Endometrial microvascular endothelial cells (primary cell): ENCODE measurements around the gene HSDL2. TPM values are rescaled to one million over a fixed set of nuclear protein-coding genes. Genes with fewer than 3 reads are reported as not detected.
"Not testable (repeated sequence)": the region's sequence is repeated elsewhere in the genome, so short reads cannot be mapped to it uniquely, and the experiment has no call there.

ENCODE experiments used
- in situ Hi-C: cut with HindIII; loops from 2 replicates; pipeline ENCODE4 v1.10.0; 2017; ENCODE audit warnings: low sequenced_read_pairs, low pct_unique_long_range_greater_than_20kb; ENCODE audit errors: inconsistent ontology term
- total RNA-seq: library from RNA; depleted of rRNA; stranded (reverse); fragments of >200 nt; gene quantifications from one replicate; pipeline ENCODE4 v1.2.3, GENCODE V29; 2015; ENCODE audit errors: inconsistent ontology term

HSDL2 gene
- total RNA-seq, 1 donor from 2014 or later, result 42.6 TPM

DNA sequence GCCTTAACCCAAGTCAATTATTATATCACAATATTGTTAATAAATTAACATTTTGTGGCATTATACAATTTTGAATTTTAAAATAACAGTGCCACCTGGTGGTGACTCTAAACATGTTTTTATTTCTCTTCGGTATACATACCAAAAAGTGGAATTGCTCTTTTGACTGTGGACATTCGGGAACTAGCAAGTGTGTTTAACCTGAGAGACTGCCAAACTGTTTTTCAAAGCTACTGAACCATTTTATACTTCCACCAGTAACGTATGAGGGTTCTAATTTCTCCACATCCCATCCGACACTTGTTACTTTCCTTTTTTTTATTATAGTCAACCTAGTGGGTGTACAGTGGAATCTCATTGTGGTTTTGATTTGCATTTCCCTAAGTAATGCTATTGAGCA lies 18.3 kb upstream of the HSDL2 start:
- in situ Hi-C loops, result no loop called here

DNA sequence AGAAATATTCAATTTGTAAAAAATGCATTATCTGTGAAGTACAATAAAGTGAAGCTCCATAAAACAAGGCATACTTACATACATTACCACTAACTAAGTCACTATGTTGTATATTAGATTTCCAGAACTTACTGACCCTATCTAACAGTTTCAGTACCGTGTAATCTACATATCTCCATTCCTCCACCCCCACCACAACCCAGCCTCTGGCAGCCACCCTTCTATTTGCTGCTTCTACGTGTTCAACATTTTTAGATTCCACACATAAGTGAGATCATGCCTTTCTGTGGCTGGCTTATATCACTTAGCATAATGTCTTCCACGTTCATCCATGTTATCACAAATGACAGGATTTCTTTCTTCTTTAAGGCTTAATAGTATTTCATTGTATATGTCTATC lies 15.1 kb upstream of the HSDL2 start:
- in situ Hi-C loops, result no loop called here

GRCh38 chr9:112365257-112365656 lies 14.7 kb upstream of the HSDL2 start:
- in situ Hi-C loops, result not testable (repeated sequence)

DNA sequence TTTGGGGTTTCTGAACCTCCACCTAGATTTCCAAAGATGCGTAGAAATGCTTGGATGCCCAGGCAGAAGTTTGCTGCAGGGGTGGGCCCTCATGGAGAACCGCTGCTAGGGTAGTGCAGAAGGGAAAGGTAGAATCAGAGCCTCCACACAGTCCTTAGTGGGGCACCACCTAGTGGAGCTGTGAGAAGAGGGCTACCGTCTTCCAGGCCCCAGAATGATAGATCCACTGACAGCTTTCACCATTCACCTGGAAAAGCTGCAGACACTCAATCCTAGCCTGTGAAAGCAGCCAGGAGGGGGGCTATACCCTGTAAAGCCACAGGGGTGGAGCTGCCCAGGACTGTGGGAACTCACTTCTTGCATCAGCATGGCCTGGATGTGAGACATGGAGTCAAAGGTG lies 13.3 kb upstream of the HSDL2 start:
- in situ Hi-C loops, result no loop called here

GRCh38 chr9:112367465-112367864 lies 12.4 kb upstream of the HSDL2 start:
- in situ Hi-C loops, result no loop called here

DNA sequence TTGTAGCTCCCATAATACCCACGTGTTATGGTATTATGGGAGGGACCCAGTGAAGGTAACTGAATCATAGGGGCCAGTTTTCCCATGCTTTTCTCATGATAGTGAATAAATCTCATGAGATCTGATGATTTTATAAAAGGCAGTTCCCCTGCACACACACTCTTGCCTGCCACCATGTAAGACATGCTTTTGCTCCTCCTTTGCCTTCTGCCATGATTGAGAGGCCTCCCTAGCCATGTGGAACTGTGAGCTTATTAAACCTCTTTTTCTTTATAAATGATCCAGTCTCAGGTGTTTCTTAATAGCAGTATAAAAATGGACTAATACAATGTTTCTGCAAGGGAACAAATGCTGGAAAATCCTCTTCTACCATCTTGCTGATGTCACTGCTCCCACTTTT lies 10.1 kb upstream of the HSDL2 start:
- in situ Hi-C loops, result no loop called here

DNA sequence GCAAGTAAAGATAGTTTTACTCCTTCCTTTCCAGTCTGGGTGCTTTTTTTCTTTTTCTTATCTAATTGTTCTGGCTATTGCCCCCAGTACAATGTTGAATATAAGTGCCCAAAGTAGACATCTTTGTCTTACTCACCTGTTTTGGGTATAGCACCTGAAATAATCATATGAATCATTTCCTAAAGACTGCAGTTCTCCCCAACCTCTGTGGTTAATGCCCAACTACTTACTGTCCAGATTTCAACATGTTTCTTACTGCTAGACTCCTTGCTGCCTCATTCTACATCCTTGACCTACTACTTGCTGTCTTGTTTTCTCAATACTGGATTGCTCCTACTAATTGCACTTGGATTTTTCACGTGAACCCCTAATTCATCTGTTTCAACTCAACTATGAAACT lies 8.8 kb upstream of the HSDL2 start:
- in situ Hi-C loops, result no loop called here

DNA sequence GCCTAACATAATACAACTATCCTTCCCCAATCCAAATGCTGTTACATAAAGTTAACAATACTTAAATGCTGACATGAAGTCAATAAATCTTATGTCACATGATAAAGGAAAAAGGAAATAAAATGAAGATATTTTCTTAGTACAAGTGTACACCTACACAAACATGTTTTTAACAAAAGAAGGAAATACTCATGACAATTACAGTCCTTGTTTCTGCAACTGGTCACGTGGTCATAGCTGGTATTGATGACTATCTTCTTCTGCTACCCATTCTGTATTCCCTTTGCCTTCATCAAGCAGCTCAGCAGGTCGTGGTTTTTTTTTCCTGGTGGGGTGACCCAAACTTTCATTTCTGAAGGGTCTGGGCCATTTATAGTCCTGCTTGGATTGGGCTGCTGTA lies 6.2 kb upstream of the HSDL2 start:
- in situ Hi-C loops, result not testable (repeated sequence)

GRCh38 chr9:112374232-112374631 lies 5.7 kb upstream of the HSDL2 start:
- in situ Hi-C loops, result not testable (repeated sequence)

DNA sequence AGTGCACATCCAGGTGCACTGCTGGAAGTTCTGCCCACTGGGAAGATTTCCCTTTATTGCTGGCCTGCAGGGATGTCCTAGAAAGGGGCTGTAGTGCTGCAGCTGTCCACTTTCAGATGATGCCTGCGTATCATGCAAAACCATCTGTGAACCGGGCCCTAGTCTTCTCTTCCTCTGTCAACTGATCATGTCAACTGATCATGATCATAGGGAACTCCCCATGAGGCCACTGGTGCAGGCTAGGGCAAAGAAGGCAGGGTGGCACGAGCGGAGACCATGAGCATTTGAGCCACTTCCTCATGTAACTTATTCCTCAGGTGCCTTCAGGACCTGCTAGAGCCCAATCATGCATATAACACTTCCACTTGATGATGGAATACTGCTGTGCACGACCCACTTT lies 4.5 kb upstream of the HSDL2 start:
- in situ Hi-C loops, result no loop called here

DNA sequence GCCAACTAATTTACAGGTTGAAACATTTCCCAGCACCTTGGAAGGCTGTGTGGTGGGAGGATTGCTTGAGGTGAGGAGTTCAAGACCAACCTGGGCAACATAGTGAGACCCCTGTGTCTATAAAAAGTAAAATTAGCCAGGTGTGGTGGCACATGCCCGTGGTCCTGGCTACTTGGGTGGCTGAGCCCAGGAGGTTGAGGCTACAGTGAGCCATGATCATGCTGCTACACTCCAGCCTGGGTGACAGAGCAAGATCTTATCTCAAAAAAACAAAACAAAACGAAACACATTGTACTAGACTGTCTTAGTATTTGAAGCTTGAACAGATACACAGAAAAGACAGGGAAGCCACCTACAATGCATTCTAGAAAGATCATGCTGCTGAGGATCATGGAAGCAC lies 2.8 kb upstream of the HSDL2 start:
- in situ Hi-C loops, result no loop called here

DNA sequence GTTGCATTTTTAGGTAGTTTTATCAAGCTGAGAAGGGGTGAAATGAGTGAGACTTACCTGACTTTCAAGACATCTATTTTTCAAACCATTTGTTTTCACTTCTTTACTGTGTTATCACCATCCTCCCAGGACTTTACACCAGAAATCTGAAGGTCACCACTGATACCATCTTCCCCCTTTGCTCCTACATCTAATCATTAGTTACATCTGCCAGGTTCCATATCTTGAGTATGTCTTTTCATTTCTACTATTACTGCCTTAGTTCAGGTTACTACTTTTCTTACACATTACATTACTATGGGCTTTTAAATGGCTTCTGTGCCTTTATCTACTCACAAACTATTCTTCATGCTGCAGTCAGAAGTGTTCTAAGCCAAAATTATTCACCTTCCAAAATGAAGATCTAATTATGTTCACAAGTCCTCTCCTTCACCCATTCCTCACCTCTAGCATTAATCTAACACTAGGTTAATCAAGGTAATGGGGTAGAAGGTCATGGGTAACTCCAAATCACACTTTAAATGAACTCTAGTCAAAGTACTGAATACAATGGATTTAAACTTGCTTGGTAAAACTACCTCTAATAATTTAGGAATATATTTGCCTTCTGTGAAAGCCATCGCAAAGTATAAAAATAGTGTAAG lies 2.1 kb upstream of the HSDL2 start:
- in situ Hi-C loops, result no loop called here

DNA sequence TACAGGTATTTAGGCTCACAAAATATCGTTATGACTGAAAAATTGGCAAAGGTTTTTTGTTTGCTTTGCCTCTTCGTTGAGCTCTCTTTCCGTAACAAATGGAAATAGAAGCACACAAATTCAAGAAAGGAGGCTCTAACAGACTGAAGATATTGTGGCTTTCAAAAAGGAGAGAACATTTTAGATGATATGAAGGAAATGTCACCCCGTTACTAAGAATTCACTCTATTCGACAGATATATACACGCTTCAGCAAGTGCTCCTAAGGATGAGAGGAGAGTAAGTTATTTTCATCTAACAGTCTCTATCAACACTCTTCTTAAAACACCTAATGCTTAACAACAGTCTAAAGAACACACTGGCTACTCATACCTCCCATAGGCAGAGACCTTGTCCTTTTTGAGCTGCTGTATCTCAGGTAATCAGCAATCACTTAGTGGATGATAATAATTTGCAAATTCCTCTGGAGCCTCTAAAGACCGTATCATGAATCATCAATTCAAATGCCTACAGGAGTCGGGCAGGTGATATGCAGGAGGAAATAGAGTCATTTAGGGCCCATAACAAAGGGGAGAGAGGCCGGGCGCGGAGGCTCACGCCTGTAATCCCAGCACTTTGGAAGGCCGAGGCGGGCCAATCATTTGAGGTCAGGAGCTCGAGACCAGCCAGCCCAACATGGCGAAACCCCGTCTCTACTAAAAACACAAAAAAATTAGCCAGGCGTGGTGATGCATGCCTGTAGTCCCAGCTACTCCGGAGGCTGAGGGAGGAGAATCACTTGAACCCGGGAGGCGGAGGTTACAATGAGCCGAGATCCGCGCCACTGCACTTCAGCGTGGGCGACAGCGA lies 1.4 kb upstream of the HSDL2 start:
- in situ Hi-C loops, result no loop called here

DNA sequence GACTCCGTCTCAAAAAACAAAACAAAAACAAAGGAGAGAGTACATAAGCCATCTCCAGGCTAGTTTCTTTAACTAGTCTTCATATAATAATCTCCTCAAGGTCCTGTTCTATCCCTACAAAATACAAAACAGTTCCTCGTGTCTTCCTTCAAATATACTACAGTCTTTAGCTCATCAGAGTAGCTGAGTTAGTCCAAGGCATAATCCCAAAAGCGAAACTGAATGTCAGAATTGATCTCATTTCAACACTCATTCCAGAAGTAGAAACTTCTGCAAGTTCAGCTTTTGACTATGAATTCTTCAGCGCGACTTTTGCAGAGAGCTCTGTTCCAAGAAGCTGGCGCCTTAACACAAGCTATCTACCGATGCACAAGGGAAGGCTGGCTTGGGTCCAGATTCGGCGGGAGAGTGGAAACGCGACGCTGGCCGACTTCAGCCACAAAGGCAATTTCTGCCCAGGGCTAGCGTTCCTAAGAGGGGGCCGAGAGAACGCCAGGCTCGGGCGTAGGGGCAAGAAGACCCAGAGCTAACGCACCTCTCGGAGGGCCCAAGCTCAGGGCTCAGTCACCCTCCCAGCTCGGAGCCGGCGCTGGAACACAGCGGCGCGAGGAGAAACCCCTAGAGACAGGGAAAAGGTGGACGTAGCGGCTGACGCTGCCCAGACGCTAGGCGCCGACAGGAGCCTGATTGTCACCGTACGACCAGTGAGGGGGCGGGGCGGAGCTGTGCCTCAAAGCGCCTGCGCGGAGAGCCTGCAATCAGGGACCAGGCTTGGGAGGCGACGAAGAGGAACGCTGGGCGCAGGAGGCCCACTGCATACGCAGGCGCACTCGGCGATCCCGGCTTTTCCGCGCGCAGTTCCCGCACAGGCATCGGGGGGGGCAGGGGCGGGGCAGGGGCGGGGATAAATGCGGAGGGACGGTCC lies 469 bp upstream of the HSDL2 start:
- in situ Hi-C loops, result no loop called here

GRCh38 chr9:112380825-112381221 lies 915 bp downstream of the HSDL2 start:
- in situ Hi-C loops, result no loop called here

DNA sequence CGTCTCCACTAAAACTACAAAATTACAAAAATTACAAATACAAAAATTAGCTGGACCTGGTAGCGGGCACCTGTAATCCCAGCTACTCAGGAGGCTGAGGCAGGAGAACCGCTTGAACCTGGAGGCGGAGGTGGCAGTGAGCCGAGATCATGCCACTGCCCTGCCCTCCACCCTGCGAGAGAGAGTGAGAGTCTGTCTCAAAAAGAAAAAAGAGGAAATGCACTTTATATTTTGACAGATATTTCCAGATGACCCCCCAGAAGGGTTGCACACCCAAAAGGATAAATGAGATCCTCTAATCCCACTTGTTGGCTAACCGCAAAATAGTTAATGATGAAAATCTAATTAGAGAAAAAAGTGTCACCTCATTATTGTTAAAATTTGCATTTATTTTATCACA lies 2.2 kb downstream of the HSDL2 start:
- in situ Hi-C loops, result no loop called here

DNA sequence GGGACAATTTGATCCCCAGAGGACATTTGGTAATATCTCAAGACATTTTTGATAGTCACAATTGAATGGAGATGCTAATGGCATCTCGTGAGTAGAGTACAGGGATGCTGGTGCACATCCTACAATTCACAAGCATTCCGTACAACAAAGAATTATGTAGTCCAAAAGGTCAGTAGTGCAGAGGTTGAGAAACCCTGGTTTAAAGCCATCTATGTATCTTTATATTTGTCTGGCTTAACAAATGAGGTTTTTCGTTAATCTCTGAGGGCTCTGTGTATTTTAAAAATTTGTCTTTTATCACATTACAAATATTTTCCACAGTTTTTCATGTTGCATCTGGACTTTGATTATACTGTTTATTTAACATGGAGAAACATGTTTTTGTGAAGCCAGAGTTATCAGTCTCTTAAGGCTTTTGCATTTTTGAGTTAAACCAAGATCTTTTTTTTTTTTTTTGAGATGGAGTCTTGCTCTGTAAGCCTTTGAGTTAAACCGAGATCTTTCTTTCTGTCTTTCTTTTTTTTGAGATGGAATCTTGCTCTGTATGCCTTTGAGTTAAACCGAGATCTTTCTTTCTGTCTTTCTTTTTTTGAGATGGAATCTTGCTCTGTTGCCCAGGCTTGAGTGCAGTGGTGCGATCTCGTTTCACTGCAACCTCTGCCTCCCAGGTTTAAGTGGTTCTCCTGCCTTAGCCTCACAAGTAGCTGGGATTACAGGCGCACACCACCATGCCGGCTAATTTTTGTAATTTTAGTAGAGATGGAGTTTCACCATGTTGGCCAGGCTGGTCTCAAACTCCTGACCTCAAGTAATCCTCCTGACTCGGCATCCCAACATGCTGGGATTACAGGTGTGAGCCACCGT lies 2.8 kb downstream of the HSDL2 start:
- in situ Hi-C loops, result no loop called here

- in situ Hi-C loops, result no loop called here
These were observed 4.3 kb downstream of the HSDL2 start for GRCh38 chr9:112384219-112384618.

GRCh38 chr9:112384690-112385089 lies 4.8 kb downstream of the HSDL2 start:
- in situ Hi-C loops, result no loop called here
